HG03280 (cell line): ENCODE measurements around the gene CCDC138.

ENCODE experiments used
- ATAC-seq: cut with Tn5 transposase; IDR thresholded peaks from one replicate; pipeline ENCODE4 v1.9.1; 2021; ENCODE audit warnings: mild to moderate bottlenecking, moderate library complexity; ENCODE audit not compliant: unreplicated experiment

The CCDC138 gene

GRCh38 chr2:108825736-108826135 is 39.2 kb downstream of the CCDC138 start:
- no peak for ATAC-seq

GRCh38 chr2:108829578-108830310 is 43.2 kb downstream of the CCDC138 start:
- no peak for ATAC-seq

- no peak for ATAC-seq
Measured at GRCh38 chr2:108833219-108833618, 46.6 kb downstream of the CCDC138 start.

GRCh38 chr2:108834620-108835019 is 48.0 kb downstream of the CCDC138 start:
- ATAC-seq, result no peak

- no peak for ATAC-seq
Measured at GRCh38 chr2:108835040-108835439, 48.5 kb downstream of the CCDC138 start.

GRCh38 chr2:108837198-108837597 is 50.6 kb downstream of the CCDC138 start:
- no peak for ATAC-seq

- ATAC-seq, result no peak
Measured at GRCh38 chr2:108841506-108841905, 54.9 kb downstream of the CCDC138 start.

- no peak for ATAC-seq
Measured at GRCh38 chr2:108845923-108846322, 59.4 kb downstream of the CCDC138 start.

GRCh38 chr2:108847000-108847399 is 60.4 kb downstream of the CCDC138 start:
- no peak for ATAC-seq

GRCh38 chr2:108852375-108852774 is 65.8 kb downstream of the CCDC138 start:
- ATAC-seq, result no peak

GRCh38 chr2:108853421-108853820 is 66.8 kb downstream of the CCDC138 start:
- ATAC-seq, result no peak

GRCh38 chr2:108854484-108854883 is 67.9 kb downstream of the CCDC138 start:
- ATAC-seq, result no peak

- ATAC-seq, result no peak
Measured at GRCh38 chr2:108855194-108855593, 68.6 kb downstream of the CCDC138 start.

GRCh38 chr2:108858894-108859293 is 72.3 kb downstream of the CCDC138 start:
- no peak for ATAC-seq

- ATAC-seq, result no peak
Measured at GRCh38 chr2:108866041-108866440, 79.5 kb downstream of the CCDC138 start.

- ATAC-seq, result no peak
Measured at GRCh38 chr2:108868911-108869310, 82.3 kb downstream of the CCDC138 start.

- ATAC-seq, result no peak
Measured at GRCh38 chr2:108869542-108869941, 83.0 kb downstream of the CCDC138 start.

- ATAC-seq, result no peak
Measured at GRCh38 chr2:108870069-108870644, 83.6 kb downstream of the CCDC138 start.

- no peak for ATAC-seq
Measured at GRCh38 chr2:108877506-108877905, 90.9 kb downstream of the CCDC138 start.

- ATAC-seq, result no peak
Measured at GRCh38 chr2:108878276-108878675, 91.7 kb downstream of the CCDC138 start.

- ATAC-seq, result no peak
Measured at GRCh38 chr2:108884619-108885018, 98.0 kb downstream of the CCDC138 start.

- no peak for ATAC-seq
Measured at GRCh38 chr2:108889907-108890306, 103.3 kb downstream of the CCDC138 start.

- ATAC-seq, result no peak
Measured at GRCh38 chr2:108893277-108893676, 106.7 kb downstream of the CCDC138 start.
